GM21528 (cell line): Measurements from ENCODE around the gene AREG.

ENCODE experiments used
- ATAC-seq: cut with Tn5 transposase; IDR thresholded peaks from one replicate; pipeline ENCODE4 v1.9.1; 2021; ENCODE audit warnings: mild to moderate bottlenecking, moderate library complexity; ENCODE audit not compliant: unreplicated experiment, low FRiP score

The AREG gene

DNA sequence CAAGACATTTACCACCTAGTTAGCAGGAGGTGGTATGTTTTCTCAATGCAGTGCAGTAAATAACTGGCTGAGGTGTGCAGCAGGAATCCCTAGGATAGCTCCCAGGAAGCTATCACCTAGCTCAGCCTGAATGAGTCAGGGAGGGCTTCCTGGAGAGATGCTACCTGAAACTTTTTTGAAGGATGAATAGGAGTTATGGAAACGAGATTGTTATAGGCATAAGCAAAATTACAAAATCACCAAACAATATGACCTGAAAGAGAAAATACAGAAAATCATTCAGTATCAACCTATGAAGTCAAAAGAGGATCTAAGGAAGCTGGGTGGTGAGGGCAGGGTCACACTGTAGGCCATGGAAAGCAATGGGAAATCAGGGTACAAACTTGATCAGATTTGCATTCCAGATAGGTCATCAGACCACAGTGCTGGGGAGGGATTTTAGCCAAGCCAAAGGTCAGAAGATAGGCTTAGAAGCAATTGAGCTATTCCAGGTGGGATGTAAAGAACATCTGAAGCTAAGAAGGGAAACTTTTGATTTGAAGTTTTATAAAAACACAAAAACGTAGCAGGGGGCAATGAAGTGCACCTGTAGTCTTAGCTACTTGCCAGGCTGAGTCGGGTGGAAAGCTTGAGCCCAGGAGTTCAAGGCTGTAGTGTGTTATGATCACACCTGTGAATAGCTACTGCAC, 11.3 kb downstream of the AREG start:
- no peak for ATAC-seq

DNA sequence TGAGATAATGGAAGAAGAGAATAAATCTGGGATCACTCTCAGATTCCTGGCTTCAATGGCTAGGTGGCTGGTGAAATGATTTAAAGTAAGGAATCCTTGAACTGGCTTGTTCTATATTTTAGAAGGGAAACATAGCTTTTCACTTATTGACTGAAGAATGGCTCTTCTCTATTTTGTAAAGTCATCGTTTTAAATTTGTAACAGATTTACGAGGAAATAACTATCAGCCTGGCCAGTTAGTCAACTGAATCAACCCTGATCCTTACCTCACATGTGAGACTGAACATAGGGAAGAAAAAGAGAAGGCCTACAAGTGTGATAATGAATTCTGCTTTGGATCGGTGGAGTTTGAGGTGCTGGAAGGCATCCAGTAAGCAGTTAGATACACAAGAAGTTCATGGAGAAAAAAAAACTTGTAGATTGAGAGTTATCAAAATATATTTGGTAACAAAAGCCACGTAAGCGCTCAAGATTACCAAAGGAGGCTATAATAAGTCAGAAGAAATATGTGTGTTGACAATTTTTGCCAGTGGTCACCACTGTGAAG, 12.0 kb downstream of the AREG start:
- no peak for ATAC-seq

DNA sequence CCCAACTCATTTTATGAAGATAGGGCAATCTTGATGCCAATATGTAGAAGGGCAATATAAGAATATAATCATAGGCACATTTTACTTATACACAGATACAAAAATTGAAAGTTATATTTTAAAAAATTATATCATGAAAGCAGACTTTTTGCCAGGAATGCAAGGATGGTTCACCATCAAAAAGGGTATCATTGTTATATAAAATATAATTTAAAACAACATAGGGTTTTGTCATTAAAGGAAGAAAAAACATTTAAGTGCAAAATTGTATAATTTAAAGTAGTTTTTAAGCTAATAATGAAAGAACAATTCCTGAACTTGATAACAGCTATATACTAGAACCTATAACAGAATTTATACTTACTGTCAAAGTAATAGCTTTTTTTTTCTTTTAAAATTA, 15.9 kb downstream of the AREG start:
- ATAC-seq, result no peak

DNA sequence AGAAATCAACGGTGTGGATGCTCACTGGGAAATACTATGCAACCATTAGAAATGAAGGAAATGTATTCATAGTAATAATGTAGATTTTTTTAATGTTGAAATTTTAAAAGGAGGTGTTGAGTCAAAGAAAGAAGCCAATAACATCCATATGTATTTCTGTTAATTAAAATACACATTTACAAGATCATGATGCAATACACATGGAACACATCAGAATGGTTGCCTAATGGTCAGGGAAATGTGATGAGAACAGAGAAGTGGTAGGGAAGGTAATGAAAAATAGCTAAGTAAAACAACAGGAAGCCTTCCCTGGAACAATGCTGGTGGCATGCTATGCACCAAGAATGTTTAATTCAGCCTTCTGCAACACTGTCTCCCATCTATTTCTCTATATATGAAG, 18.2 kb downstream of the AREG start:
- ATAC-seq, result no peak

DNA sequence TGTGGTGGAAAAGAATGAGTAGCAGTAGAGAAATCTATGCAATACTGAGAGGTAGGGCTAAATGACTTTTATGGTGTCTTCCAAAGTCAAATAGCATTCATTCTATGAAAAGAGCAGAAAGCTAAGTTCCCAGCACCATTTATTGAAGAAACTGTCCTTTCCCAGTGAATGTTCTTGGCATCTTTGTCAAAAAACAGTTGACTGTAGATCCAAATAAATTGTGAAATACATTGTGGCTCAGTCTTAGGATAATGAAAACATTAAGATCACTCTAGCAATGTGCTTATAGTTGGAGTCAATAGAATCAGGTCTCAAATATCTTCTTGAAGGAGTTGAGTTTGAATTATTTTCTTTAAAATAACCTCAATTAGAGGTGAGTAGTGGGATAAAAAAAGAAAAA, 19.4 kb downstream of the AREG start:
- ATAC-seq, result no peak

DNA sequence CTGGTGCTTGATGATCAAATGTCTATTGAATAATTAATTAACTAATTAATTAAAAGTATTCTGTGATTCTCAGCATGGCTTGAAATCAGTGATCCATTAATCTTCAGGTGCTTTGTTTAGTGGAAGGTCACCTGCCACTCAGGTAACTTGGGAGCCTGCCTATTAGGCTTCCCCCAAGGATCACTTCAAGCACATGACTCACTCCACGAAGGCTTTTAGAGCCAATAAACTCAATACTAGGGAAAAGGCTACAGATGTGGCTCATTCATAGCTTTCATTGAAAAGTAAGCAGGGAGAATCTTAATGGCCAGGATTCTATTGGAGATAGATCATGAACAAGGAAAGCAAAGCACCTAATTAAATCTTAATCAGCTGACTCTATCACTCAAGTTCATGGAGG, 21.3 kb downstream of the AREG start:
- ATAC-seq, result no peak

DNA sequence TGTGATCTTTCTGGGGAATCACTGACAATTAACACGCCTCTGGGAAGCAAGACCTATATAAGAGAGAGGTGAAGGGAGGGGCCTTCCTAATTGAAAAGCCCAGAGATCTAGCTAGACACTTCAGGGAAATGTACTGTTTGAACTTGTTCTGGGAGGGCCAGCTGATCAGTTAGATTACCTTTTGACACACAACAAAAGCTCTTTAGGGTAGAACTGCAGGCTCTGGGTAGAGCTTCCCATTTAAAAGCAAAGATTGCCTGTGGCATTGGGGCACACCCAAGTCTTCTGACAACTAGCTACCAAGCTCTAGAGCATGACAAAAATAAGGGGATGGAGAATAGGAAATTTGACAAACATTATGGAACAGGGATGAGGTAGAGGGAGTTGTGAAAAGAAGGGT, 26.3 kb downstream of the AREG start:
- ATAC-seq, result no peak

DNA sequence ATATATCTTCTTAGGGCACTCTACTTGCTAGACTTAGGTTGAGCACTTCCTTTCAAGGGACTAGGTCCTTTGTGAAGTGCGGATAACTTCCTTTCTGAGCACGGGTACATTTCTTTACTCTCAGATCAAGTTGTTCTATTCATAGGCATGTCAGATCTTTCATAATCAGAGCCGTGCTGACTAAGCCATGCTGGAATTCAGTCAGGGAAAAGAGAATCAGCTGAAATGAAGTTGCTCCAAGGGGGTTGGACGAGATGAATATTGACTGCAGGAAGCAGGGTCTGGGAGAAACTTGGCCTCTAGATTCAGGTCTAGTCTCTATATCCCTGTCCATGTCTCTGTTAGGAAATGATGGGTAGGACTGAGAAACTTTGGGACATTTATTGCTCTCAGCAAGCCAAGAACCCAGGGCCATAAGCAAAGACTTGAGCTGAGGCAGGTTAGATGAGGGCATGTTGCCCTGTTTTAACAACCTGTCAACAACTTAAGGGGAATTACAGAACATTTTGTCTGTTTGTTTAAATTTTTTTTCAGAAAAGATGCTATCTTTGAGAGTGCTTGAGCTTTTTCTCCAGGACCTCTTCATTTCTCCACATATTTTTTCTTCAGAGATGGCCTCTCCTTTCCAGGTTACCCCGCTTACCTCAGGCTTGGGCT, 28.3 kb downstream of the AREG start:
- no peak for ATAC-seq

DNA sequence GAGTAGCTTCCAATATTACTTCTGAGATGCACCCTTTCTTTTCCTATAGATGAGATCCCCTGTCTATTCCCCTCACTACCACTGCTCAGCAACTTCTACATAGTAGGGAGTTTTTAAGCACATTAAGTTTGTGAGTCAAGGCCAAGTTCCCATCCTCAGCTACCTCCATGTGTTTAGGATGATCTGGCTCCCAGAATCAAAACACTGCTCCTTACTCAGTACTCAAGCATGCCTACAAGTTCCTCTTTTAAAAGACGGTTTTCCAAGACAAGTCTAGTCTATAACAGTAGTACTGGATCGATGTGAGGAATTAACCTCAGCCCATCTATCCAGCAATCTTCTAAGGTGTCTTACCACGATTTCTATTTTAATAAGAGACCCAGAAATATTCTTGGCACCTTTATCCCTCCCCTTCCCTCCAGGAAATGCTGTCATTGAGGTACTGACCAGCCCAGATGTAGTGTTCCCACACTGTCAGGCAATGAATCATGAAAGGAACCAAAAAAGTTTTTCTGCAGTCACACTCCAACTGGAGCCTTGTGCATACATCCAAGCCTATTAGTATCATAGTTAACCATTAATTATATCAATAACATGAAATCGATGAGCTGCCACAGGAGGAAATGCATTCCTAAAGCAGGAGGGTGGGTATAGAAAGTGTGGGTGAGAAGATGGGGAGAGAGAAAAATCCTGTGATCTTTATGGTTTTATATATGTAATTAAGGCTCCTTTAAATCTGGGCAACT, 29.6 kb downstream of the AREG start:
- no peak for ATAC-seq

DNA sequence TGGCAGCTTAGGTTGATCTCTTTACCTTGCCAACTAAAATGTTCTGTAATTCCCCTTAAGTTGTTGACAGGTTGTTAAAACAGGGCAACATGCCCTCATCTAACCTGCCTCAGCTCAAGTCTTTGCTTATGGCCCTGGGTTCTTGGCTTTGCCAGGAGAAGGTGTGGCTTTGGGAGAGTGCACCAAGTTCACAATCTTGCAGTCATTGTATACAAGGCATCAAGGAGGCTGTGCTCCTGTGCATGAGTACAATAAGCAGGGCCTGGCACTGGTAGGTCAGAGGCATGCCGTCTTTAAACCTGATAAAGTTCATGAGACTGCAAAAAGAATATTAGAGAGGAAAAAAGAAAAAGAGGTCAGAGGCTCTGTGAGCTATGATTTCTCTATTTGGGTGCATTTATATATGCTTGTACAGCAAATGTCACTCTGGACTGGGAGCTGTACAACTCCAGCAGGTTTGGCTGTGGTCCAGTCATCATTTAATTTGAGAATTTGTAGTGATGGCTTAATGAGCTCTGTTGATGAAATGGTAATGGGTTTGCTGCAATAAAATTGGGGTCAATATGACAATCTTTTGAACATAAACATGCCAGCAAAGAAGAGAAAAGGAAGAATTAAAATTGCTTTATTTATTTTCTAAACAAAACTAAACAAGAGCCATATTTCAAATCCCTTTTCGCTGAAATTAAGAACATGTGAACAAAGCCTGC, 30.3 kb downstream of the AREG start:
- ATAC-seq, result no peak

DNA sequence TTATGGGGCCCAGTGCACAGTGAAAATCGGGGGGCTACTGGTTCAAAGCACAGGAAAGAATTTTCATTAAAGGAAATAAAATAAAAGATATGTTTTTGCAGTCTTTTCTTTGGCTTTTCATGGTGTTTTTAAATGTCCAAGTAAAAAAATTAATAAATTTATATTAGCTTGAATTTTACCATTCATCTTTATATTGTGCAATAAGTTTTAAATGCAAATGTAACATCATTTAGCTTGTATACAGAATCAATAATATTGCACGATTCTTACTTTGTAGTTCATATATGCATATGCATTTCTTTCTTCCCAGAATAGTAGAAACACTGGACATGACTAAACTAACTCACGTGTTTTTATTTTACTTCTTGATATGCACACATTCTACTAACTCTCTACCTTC, 31.0 kb downstream of the AREG start:
- ATAC-seq, result no peak

DNA sequence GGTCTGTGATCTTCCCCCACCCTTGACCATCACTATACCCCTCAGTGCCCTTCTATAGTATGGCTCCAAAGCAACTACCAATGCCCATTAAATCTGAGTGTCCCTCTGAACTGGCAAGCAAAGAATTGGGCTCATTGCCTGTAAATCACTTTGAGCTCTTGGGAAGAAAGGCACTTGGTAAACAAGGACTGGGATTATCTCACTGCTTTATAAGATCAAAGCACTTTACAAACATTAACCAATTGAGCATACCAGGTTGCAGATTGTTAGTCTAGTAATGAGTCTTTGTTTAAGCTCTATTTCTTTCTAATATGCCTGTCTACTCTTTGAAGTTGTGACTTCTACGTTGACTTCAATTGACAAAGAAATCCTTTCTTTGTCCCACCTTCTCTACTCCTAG, 34.1 kb downstream of the AREG start:
- ATAC-seq, result no peak

DNA sequence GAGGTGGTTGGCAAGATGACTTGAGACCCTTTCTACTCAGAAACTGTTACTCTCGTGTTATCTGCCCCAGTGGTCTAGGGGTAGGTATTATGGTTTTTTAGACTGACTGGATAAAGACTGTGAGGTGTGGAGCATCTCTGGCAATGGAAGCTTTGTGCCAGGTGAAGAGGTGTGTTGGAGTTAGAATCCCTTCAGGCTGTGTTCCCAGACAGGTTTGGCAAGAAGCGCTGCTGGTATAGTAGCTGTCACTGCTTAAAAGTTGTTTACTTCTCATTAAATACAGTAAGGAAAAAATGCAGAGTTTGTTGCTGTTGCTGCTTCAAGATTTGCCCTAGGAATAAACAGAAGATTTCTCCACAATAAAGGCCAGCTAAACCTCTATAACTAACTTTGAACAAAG, 35.3 kb downstream of the AREG start:
- no peak for ATAC-seq

DNA sequence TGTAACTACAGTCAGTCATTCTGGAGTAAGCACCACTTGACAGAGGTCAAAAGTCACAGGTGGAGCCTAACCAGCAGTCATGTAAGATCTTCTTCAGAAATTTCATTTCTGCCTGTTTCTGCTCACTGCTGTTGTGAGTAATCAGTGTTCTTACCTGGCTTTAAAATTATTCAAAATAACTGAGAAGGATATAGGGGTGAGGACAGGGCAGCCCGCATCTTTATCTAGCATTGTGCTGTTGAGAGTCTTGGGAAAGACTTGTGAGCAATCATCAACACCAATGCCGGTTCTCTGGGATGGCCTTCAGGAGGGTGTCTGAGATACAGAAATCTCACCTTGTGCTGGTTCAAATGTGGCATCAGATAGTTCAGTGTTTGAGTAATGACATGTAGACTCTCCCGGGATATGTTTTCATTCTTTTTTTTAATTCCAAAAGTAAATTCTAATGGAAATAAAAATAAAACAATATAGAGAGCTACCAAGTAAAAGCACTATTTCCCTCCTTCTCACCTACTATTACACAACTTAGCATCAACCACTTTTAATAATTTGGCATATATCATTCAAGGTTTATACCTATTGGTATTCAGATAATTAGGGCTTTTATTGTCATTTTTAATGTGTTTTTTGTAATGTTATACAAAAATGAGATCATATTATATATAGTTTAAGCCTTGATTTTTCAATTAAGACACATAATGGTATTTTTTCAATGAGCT, 37.1 kb downstream of the AREG start:
- no peak for ATAC-seq

DNA sequence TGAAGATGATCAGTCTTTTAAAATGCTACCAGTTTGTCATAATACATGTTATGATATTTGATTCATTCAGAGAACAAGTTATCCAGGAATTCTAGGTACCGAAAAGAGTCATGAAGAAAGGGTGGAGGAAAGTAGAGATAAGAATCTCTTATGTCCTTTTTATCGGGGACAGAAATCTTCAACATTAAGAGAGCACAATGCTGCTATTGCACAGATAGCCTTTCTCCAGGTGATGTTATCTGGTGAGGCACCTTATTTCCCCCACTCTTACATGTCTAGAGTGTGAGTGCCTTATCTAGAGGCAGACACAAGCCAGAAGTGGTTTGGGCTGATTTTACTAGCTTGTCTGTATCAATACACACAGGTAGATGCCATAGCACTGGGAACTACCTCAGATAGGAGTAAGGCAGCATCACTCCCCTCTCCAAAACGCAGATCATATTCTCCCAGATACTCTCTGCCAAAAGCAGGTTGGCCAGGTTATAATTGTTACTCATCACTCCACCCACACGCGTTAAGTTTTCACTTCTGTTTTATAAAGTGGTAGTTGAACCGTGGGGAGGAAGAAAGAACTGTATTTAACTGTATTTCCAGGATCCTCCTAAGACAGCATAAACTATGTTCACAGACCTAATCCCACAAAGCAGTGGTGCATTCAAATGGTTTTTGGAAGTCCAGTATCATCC, 38.4 kb downstream of the AREG start:
- no peak for ATAC-seq

DNA sequence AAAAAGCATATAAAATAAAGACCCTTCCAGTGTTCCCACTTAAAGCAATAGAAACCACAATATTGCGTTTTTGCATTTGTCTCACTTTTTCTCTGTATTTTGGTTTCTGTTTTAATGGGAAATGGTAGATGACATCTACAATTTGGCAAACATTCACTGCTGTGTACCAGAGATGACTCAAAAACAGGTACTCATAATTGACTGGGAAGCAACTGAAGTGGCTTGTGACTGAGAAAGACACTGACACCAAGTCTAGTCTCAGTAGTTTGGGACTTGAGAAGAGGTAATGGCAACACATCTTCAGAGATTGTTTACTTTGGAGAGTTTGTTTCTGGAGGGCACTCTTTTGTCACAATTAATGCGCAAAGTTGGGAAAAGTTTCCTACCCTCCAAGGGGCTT, 42.0 kb downstream of the AREG start:
- no peak for ATAC-seq

DNA sequence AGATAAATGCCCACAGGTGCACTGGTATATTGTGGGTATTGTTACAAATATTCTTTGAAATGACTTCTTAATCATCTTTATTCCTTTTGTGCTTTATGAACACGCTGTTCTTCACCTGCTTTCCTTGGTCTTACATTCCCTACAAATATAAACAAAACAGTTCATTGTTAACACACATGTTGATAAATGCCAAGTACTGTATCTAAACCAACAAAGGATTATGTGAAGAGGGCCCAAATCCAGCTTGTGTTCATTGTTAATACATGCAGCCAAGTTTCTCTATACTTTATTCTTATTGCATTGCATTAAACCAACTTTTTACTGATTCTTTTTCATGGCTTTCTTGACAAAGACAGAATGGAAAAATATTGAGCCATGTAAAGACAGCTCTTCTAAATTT, 42.8 kb downstream of the AREG start:
- ATAC-seq, result no peak

DNA sequence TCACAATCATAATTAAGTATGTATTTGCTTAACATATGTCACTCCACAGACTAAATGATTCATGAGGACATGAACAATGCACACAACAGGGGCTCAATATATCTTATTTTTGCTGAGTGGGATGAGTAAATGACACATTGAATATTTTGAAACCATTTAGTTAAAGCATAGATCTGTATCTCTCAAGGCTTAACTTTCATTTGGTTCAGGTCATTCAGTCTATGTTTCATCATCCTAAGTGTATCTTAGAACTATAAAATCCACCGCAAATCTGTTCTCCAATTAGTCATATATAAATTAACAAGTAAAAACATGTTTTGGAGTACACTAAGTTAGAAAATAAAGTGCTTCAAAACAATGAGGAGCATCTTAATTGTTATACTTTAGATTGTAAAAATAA, 45.8 kb downstream of the AREG start:
- ATAC-seq, result no peak

DNA sequence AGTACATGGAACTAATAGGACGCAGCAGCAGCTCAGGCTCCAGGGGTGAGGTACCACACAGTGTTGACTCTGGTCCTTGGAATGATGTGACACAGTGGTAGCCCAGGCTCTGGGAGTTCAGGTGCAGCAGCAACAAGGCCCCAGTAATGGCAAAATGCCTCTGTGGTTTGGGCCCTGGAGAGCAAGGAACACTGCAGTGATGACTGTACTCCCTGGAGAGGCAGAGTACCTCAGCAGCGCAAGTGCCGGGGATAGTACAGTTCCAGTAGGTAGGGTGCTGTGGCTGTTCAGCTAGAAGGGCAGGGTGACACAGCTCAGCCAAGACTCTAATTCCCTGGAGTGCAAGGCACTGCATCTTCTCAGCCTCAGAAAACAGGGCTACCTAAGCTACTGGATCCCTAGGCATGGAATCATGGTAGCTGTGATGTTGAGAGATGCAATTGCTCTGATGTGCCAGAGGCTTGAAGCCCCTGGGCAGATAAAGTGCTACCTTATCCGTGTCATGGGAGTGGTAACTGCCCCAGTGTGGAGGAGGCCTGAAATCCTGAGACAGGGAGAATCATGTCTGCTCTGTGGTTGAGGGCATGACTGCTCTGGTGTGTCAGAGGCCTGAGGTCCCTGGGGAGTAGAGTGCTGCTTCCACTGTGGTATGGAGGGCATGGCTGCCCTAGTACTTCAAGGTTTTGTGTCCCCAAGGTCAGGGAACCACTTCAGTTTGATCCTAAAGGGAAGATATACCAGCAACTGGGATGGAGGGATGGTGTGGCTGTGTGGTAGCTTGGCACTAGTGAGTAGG, 55.2 kb downstream of the AREG start:
- ATAC-seq, result no peak
